Kidney capillary endothelial cell (primary cell): Measurements from ENCODE around the gene EDNRA.
"Not testable (repeated sequence)": the region's sequence is repeated elsewhere in the genome, so short reads cannot be mapped to it uniquely, and the experiment has no call there.

Experiments used
- DNase-seq: peaks from one replicate; pipeline ENCODE4 v3.0.0-alpha.2; 2018; ENCODE audit warnings: low spot score

EDNRA gene

DNA sequence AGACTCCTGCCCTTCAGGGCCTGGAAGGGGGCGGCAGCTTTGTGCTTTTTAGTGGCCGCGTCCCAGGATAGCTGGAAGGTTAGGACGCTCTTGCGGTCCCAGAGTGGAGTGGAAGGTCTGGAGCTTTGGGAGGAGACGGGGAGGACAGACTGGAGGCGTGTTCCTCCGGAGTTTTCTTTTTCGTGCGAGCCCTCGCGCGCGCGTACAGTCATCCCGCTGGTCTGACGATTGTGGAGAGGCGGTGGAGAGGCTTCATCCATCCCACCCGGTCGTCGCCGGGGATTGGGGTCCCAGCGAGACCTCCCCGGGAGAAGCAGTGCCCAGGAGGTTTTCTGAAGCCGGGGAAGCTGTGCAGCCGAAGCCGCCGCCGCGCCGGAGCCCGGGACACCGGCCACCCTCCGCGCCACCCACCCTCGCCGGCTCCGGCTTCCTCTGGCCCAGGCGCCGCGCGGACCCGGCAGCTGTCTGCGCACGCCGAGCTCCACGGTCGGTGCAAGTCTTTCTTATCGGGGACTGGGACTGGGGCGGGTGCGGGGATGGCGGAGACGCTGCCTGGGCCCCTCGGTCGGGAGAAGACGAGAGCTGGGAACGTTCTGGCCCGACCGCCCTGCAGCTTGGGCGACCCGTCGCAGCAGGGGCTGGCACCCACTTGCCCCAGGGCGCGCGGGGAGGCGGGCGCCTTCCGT lies at the start of gene EDNRA:
Gene EDNRA (plus strand): TSS at position 207 of the 686 bp plus-strand sequence. CDS start 4,585 bp downstream, outside the sequence.
- DNase-seq: peak; percentile 16

DNA sequence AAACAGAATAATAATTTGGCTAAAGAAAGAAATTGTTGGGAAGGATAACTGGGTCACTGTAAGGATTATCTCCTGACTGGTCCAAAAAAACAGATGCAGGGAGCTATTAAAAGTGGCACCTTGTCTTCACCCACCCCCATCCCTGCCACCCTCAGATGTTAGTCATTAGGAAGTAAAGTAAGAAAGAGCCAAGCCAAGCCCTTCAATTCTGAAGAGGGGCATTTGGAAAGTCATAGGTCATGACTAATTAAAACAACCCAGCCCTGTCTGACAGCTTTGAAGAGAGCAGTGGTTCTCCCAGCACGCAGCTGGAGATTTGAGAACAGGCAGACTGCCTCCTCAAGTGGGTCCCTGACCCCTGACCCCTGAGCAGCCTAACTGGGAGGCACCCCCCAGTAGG lies 46.5 kb upstream of the EDNRA start:
- not testable (repeated sequence) for DNase-seq

DNA sequence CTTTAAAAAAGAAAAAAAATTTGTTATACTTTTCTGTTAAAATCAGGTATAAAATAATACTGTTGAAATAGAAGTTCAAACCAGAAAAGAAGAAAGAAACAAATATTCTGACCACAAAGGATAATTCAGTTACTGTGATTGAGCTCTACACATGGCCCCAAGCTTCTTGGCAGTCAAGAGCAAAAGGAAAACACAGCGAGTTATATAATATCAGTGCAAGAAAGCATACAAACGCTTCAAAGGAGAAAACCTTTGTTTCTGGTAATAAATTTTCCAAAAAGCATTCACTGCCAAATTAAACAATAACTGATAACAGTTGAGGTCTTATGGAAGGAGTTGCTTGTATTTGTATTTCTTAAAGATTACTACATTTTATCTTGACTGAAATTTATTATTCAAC lies 40.5 kb upstream of the EDNRA start:
- no peak for DNase-seq

DNA sequence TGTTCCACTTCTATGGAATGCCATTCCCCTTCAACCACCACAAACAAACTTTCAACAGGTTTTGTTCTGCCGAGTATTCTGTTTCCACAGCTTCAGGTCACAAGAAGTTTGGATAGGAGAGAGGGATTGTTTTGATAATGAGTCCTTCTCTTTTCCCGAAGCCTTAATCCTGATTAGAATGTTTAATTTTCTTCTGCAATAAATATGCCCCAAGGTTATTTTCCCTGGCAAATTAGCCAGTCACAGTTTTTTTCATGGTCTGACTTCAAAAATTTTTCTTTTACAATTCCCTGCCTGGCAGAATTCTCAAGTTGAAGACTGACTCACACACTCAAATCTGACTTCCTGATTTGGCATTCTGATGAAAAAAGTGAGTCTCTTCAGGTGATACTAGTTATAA lies 33.1 kb upstream of the EDNRA start:
- DNase-seq: no peak

- no peak for DNase-seq
Measured at GRCh38 chr4:147453561-147454141, 27.2 kb upstream of the EDNRA start.

DNA sequence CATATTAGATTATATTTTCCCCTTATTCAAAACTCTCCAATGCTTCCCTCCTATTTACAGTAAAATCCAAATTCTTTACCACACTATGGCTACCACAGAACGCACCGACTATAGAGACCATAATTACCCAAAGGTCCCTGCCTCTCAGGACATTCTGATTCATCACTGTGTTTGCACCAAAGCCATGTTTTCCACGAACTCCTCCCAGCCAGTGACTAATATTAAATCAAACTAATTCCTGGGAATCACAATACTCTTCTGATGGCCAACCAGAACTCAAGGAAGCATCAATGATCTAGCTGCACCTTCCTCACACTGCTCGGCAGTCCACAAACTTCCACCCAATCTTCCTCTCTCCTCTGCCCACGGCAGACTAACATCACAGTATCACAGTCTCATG lies 24.2 kb upstream of the EDNRA start:
- DNase-seq: no peak

DNA sequence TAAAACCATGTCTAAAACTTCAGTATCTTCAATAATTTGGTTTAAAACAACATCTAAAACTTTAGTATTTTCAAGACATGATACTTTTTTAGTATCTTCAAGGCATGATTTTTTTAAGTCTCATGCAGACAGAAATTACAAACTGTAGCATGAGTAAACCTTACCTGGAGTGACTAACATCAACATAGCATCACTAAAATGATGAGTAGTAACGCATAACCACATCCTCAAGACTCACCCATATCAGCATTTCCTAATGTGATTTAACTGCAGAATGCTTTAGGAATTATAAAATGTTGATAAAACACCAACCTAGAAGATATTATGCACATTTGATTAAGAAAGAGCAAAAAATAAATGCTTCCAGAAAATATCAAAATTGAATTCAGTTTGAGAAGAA lies 19.7 kb upstream of the EDNRA start:
- no peak for DNase-seq

DNA sequence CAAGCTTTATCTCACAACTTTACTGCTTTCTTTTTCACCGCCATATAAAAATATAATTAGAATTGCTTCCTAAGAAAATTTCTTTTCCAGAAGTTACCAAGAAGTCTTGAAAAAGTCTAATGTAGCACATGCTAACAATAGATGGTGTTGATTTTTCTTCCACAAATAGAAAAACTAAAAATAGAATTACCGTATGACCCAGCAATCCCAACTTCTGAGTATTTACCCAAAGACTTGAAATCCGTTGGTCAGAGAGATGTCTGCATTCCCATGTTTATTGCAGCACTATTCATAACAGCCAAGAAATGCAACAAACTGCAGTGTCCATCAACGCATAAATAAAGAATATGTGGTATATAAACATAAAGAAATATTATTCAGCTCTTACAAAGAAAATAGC lies 17.8 kb upstream of the EDNRA start:
- no peak for DNase-seq

- no peak for DNase-seq
Measured at GRCh38 chr4:147465461-147465860, 15.4 kb upstream of the EDNRA start.

DNA sequence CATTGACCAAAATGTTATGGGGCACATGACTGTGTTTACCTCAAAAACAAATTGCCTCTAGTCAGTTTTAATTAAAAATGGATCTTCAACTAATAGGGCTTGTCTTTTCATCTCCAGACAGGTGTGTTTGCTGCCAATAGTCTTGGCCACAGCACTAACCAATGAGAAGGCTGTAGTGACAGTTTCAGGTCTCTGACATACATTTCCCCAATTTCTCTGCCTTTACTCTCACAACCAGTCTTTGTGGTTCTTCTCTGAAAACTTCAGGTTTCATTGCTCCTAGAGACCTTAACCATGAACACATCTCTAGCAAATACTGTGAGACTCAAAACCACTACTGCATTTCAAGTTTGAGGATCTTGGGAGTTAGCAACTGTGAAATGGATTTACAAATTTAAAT lies 3.5 kb upstream of the EDNRA start:
- no peak for DNase-seq

DNA sequence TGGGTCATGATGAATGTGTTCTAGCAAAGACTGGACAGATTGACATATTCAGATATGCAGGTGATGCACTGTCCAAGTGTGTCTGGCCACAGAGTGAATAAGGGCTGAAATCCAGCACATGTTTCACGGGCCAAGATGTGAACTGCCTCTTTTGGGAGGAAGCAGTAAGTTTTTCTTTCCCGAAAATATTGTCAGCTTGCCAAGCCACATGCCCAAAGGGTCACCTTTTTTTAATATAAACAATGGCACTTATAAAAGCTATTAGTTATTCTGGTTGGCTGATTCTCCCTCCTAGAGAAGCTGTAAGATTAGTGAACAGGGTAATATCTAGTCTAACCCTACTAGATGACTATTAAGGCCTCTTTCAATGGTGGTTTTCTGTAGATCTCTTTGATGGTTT lies 1.5 kb upstream of the EDNRA start:
- DNase-seq: no peak

DNA sequence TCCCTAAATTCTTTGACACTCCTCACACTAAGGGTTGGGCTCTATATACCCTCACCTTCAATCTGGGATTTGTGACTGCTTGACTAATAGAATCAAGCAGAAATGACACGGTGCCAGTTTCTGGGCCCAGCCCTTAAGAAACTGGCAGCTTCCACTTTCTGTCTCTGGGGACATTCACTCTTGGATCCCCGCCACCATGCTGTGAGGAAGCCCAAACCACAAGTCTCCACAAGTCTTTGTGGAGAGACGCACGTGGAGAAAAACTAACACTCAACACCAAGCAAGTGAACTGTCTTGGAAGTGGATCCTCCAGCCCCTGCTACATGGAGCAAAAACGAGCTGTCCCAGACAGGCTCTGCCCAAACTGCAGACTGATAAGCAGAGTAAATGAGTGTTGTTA lies 1.1 kb upstream of the EDNRA start:
- DNase-seq: no peak

GRCh38 chr4:147480502-147480890 lies 401 bp upstream of the EDNRA start:
- DNase-seq: no peak

DNA sequence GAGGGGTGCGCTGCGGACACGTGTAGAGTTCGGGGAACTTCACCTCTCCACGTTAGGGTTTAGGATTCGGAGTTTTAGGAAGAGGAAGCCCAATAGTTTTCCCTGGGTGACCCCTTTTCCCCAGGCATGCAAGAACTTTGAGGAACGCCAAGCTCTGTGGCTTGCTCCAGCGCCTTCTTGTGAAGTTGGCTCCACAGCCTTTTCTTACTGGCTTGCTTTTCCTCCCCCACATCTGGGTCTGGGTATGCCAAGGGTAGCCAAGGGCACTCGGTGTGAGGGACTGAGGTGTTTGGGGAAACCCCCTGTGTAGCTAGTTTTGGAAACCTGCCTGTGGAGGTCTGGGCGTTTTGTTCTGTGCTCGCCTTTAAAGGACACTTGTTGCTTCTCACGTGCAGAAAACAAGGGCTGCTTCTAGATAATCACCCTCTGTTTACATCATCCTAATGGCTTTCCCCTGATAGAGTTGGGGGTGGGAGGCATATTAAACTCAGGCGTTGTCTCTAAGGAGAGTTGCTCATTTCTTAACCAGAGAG lies 746 bp downstream of the EDNRA start:
- no peak for DNase-seq

DNA sequence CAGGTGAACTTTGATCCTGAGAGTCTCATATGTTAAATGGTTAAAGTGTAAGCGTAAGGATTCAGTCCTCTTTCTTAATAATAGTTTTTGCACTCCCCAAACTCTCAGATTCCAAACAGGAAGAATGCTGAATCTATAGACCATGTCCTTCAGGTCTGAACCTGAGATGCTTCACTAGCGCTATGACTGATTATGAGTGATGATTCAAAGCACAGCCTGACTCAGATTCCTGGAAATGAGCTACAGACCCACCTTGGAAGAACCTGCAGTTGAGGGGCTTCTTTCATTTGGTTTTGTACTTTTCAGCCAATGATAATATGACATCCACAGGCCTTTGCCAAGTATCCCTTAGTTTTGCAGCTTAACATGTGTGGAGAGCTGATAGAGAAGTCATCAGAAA lies 1.4 kb downstream of the EDNRA start:
- no peak for DNase-seq

GRCh38 chr4:147485167-147485566 lies 4.3 kb downstream of the EDNRA start:
- no peak for DNase-seq

DNA sequence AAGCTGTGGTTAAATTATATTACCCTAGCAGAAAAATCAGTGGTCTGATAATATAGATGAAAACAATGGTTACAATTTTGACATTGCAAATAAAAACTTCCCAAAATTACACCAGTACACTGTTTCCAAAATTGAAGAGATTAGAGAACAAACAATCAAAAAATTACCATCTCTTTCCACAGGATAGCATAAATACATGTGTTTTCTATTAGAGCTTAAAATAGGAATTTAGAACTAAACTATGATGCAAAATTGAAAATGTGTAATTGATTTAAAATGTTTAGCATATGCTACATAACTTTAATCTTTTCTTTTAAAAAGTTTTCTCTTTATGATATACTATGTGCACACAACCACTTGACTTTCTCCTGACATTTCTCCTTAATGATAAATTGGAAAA lies 6.7 kb downstream of the EDNRA start:
- no peak for DNase-seq

DNA sequence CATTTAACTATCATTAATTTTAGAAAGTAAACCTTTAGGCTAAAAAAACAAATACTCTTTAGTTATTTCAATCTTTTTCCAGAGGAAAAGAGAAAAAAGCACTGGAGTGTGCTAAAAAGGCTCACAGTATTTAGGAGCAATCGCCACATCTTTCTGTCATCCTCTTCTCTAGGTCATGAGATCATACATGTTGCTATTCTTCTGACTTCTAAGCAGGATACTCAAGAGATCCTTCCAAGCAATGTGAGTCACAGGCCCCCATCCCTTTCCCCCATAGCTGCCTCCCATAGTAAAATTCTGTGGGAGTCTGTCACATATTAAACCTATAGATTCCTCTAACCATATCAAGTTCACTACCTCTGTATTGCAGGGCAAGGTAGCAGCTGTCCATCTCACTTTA lies 7.7 kb downstream of the EDNRA start:
- no peak for DNase-seq

GRCh38 chr4:147491086-147491485 lies 10.2 kb downstream of the EDNRA start:
- DNase-seq: no peak

- no peak for DNase-seq
Measured at GRCh38 chr4:147492306-147492705, 11.4 kb downstream of the EDNRA start.

- DNase-seq: peak; percentile 19
Measured at GRCh38 chr4:147492761-147493160, 11.9 kb downstream of the EDNRA start.

DNA sequence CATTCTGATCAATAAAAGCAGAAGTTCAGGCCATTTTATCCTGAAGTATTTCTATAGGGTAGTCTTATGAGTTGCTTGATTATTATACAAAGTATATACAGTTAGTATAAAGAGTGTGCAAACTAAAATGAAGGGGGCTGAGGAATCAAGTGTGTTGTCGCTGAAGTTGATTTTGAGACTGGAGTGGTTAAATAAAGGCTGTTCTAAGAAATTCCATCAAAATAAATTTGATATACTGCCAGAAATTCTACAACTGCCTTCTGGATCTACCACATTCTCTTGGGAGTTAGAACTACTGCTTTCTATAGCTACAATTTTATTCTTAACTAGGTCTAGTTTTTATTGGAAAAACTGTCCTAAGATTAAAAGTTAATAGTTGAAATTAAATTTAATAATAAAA lies 12.4 kb downstream of the EDNRA start:
- DNase-seq: no peak

DNA sequence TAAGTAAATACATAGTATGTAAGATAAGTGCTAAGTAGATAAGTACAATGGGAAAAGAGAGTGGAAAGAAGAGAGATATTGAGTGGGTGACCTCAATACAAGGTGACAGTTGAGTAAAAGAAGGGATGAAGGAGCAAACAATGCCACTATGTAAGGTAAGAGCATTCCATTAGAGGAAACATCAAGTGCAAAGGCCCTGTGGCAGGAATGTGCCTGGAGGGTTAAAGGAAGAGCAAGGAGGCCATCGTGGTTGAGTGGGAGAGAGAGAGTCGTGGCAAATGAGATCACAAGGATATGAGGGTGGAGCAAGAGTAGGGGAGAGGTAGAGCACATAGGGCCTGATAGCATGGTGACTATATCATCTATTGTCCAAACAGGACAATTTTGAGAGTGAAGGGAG lies 13.4 kb downstream of the EDNRA start:
- DNase-seq: no peak

DNA sequence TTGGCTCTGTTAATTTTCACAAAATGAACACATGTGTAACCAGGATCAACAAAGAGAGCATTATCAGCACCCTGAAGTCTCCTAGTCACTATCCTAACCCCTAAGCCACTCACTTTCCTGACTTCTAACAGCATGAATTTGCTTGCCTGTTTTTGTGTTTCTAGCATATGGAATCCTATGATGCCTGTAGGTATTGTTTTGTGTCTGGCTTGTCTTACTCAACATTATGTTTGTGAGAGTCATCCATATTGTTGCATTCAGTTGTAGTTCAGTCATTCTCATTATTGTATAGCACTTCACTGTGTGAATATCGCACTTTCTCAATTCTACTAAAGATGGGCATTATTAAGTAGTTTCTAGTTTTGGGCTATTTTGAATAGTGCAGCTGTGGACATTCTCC lies 15.6 kb downstream of the EDNRA start:
- no peak for DNase-seq
